ENCODE results near the gene CROCC2.

CROCC2 gene

DNA sequence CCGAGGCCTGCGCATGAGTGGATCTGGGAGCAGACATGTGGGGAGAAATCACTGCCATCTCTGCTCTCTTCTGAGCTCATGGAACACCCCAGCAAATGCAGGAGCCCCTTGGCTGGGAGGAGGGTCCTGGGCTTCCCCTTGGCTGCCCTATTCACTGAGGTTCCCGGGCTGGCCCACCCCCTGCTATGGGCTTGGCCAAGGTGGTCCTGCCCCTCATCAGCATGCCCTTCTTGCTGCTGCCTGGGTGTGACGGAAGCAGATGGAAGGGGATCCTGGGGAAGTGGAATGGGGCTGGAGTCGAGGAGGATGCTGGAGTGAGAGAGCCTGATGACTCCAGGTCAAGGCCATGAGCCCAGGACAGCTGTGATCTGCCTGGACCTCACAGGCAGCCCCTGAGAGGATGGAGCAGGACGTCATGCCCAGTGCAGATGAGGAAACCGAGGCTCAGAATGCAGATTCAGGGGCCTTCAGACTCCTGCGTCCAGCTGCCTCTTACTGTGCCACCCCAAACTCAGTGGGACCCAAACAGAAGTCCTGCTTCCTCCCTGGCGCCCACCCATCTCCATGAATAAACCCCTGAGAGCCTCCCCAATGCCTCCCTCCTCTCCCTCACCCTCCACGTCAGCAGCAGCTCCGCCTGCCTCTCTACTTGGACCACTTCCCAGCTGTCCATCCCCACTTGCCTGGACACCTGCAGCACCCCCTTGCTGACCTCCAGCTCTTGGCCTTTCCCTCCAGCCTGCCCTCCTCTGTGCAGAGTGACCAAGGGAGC is 96.3 kb downstream of the CROCC2 start:
- H3K27ac ChIP-seq (ENCODE audit: low read depth, low read length, poor library complexity, severe bottlenecking) = no peak overlapping the region
- H2AFZ ChIP-seq (ENCODE audit: low read length) = no peak overlapping the region
- H3K4me2 ChIP-seq (ENCODE audit: low read length) = no peak overlapping the region
- no peak overlapping the region for H3K9ac ChIP-seq (ENCODE audit: low read length)
- H3K79me2 ChIP-seq (ENCODE audit: insufficient read depth, low read length) = no peaks in the 10 kb centered on the region
- H4K20me1 ChIP-seq (ENCODE audit: insufficient read depth, low read length) = no peaks in the 10 kb centered on the region
- no peaks in the 10 kb centered on the region for H3F3A ChIP-seq (ENCODE audit: insufficient read depth, low read length)
- peaks cover 9% of the 10 kb centered on the region for H3K4me1 ChIP-seq (ENCODE audit: insufficient read depth, low read length, severe bottlenecking)
- H3K9me3 ChIP-seq (ENCODE audit: low read length) = peaks cover 14% of the 10 kb centered on the region
- TF ChIP-seq EZH2 (IDR thresholded peaks at IDR 0.05; ENCODE audit: borderline replicate concordance, low read length) (no peak), CTCF (IDR thresholded peaks at IDR 0.05; ENCODE audit: low read length) (no peak)
- H3K4me3 ChIP-seq (ENCODE audit: low read depth, low read length, poor library complexity, severe bottlenecking) = no peak overlapping the region
- H3K9me2 ChIP-seq (ENCODE audit: low read depth, low read length) = no peaks in the 10 kb centered on the region
- no peaks in the 10 kb centered on the region; the same call in 1 of the 2 replicates for H3K36me3 ChIP-seq (ENCODE audit: insufficient read depth, low read length)
- H3K27me3 ChIP-seq (ENCODE audit: insufficient read depth, low read length) = peaks cover 12% of the 10 kb centered on the region; the same call in 1 of the 2 replicates

- Histone ChIP-seq H3K27ac (ENCODE audit: low read depth, low read length, poor library complexity, severe bottlenecking) (no peak overlapping the region), H3K9ac (ENCODE audit: low read length) (no peak overlapping the region), H4K20me1 (ENCODE audit: insufficient read depth, low read length) (no peaks in the 10 kb centered on the region), H3K4me3 (ENCODE audit: low read depth, low read length, poor library complexity, severe bottlenecking) (no peak overlapping the region), H3F3A (ENCODE audit: insufficient read depth, low read length) (no peaks in the 10 kb centered on the region), H3K9me2 (ENCODE audit: low read depth, low read length) (no peaks in the 10 kb centered on the region), H2AFZ (ENCODE audit: low read length) (no peak overlapping the region), H3K4me2 (ENCODE audit: low read length) (no peak overlapping the region), H3K36me3 (ENCODE audit: insufficient read depth, low read length) (no peaks in the 10 kb centered on the region; the same call in 1 of the 2 replicates), H3K4me1 (ENCODE audit: insufficient read depth, low read length, severe bottlenecking) (peaks cover 4% of the 10 kb centered on the region), H3K79me2 (ENCODE audit: insufficient read depth, low read length) (no peaks in the 10 kb centered on the region), H3K27me3 (ENCODE audit: insufficient read depth, low read length) (peaks cover 12% of the 10 kb centered on the region; the same call in 1 of the 2 replicates), H3K9me3 (ENCODE audit: low read length) (peaks cover 14% of the 10 kb centered on the region)
- no peak for TF ChIP-seq EZH2 (IDR thresholded peaks at IDR 0.05; ENCODE audit: borderline replicate concordance, low read length)
- no peak for TF ChIP-seq CTCF (IDR thresholded peaks at IDR 0.05; ENCODE audit: low read length)
Measured at GRCh38 chr2:241003047-241003360, 96.9 kb downstream of the CROCC2 start.

DNA sequence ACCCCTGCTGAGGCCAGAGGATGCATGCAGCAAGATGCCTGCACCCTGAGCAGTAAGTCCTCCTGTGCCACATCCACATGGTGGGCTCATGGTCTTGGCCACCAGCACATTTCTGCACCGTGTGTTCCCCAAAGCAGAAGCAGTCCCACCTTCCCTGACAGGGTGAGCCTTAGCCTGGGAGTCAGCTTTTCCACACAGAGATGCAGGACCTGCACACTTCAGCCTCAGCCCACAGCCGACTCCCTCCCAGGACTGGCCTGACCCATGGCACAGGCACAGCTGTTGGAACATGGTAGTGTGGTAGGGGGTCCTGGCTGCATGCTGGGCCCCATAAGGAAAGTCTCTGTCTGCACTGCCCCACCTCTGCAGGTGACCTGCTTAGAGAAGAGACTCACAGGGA is 97.2 kb downstream of the CROCC2 start:
- Histone ChIP-seq H3K27me3 (ENCODE audit: insufficient read depth, low read length) (peaks cover 12% of the 10 kb centered on the region; the same call in 1 of the 2 replicates), H3K4me2 (ENCODE audit: low read length) (no peak overlapping the region), H3K9me2 (ENCODE audit: low read depth, low read length) (no peaks in the 10 kb centered on the region), H3K9ac (ENCODE audit: low read length) (no peak overlapping the region), H3K4me3 (ENCODE audit: low read depth, low read length, poor library complexity, severe bottlenecking) (no peak overlapping the region), H3K27ac (ENCODE audit: low read depth, low read length, poor library complexity, severe bottlenecking) (no peak overlapping the region), H3K9me3 (ENCODE audit: low read length) (peaks cover 14% of the 10 kb centered on the region), H3K4me1 (ENCODE audit: insufficient read depth, low read length, severe bottlenecking) (peaks cover under 1% of the 10 kb centered on the region), H4K20me1 (ENCODE audit: insufficient read depth, low read length) (no peaks in the 10 kb centered on the region), H3K36me3 (ENCODE audit: insufficient read depth, low read length) (no peaks in the 10 kb centered on the region; the same call in 1 of the 2 replicates), H2AFZ (ENCODE audit: low read length) (no peak overlapping the region), H3K79me2 (ENCODE audit: insufficient read depth, low read length) (no peaks in the 10 kb centered on the region), H3F3A (ENCODE audit: insufficient read depth, low read length) (no peaks in the 10 kb centered on the region)
- TF ChIP-seq CTCF (IDR thresholded peaks at IDR 0.05; ENCODE audit: low read length) (no peak), EZH2 (IDR thresholded peaks at IDR 0.05; ENCODE audit: borderline replicate concordance, low read length) (no peak)
